SU-DHL-6 (cell line): ENCODE data around the gene SLC8A1.

ENCODE experiments used
- H2AFZ ChIP-seq: fragments of 200-600 bp; sonication (generic); 2 replicates; pipeline ENCODE4 v1.6.1; 2014; ENCODE audit warnings: low read depth, mild to moderate bottlenecking, moderate library complexity, mixed read lengths, antibody characterized with exemption, low read length; ENCODE audit not compliant: severe bottlenecking
- H3F3A ChIP-seq: fragments of 200-600 bp; shearing (Covaris generic); 2 replicates; pipeline ENCODE4 v1.6.0; 2016; ENCODE audit warnings: antibody characterized with exemption, mild to moderate bottlenecking; ENCODE audit not compliant: insufficient read depth
- H3K27ac ChIP-seq: fragments of 200-600 bp; sonication (generic); 2 replicates; pipeline ENCODE4 v1.5.1; 2016; ENCODE audit warnings: low read depth, mild to moderate bottlenecking, low read length, moderate library complexity, mixed read lengths
- H3K27me3 ChIP-seq: fragments of 200-600 bp; sonication (generic), shearing (Covaris generic); 2 replicates; pipeline ENCODE4 v1.6.0; 2014; ENCODE audit warnings: mild to moderate bottlenecking, low read length
- H3K36me3 ChIP-seq: fragments of 200-600 bp; sonication (generic); 2 replicates; pipeline ENCODE4 v1.6.1; 2014; ENCODE audit warnings: mild to moderate bottlenecking, low read length, mixed read lengths
- H3K4me2 ChIP-seq: fragments of 300-600, 200-600 bp; shearing (Covaris generic), sonication (generic); 2 replicates; pipeline ENCODE4 v1.6.0; 2014; ENCODE audit warnings: low read length, low read depth, mild to moderate bottlenecking; ENCODE audit not compliant: poor library complexity, severe bottlenecking
- H3K4me3 ChIP-seq: fragments of 200-600 bp; sonication (generic); 2 replicates; pipeline ENCODE4 v1.5.1; 2014; ENCODE audit warnings: antibody characterized with exemption, low read length, mild to moderate bottlenecking, mixed read lengths; ENCODE audit not compliant: insufficient read depth, poor library complexity, severe bottlenecking
- H3K79me2 ChIP-seq: fragments of 200-600 bp; sonication (generic); 2 replicates; pipeline ENCODE4 v1.6.1; 2014; ENCODE audit warnings: mild to moderate bottlenecking, low read length, moderate library complexity; ENCODE audit not compliant: insufficient read depth
- H3K9ac ChIP-seq: fragments of 200-600 bp; sonication (generic); 2 replicates; pipeline ENCODE4 v1.7.0; 2014; ENCODE audit warnings: mild to moderate bottlenecking, low read length
- H3K9me2 ChIP-seq: fragments of 200-600 bp; sonication (generic); replicated peaks from 2 replicates; pipeline ENCODE4 v1.6.1; 2014; ENCODE audit warnings: low read length; ENCODE audit not compliant: insufficient read depth
- H3K9me3 ChIP-seq: fragments of 200-600 bp; sonication (generic); 2 replicates; pipeline ENCODE4 v1.6.1; 2014; ENCODE audit warnings: low read length, mixed read lengths; ENCODE audit not compliant: insufficient read depth
- H4K20me1 ChIP-seq: fragments of 200-600 bp; sonication (generic); 2 replicates; pipeline ENCODE4 v1.6.1; 2014; ENCODE audit warnings: low read depth, mild to moderate bottlenecking, antibody characterized with exemption, low read length, moderate library complexity, mixed read lengths
- EZH2phosphoT487 ChIP-seq: fragments of 200-600 bp; sonication (generic), shearing (Covaris generic); conservative IDR thresholded peaks from 2 replicates; pipeline ENCODE4 v1.6.1; 2018; ENCODE audit warnings: mild to moderate bottlenecking, antibody characterized with exemption, low read length, moderate library complexity, mixed read lengths
- TF ChIP-seq, protein P1 (sequence below): fragments of 200-600 bp; sonication (generic); IDR thresholded peaks from one replicate; pipeline ENCODE4 v1.5.1; 2017; ENCODE audit warnings: antibody characterized with exemption, mild to moderate bottlenecking, low read length, moderate library complexity; ENCODE audit not compliant: insufficient read depth, poor library complexity, severe bottlenecking

The SLC8A1 gene

DNA sequence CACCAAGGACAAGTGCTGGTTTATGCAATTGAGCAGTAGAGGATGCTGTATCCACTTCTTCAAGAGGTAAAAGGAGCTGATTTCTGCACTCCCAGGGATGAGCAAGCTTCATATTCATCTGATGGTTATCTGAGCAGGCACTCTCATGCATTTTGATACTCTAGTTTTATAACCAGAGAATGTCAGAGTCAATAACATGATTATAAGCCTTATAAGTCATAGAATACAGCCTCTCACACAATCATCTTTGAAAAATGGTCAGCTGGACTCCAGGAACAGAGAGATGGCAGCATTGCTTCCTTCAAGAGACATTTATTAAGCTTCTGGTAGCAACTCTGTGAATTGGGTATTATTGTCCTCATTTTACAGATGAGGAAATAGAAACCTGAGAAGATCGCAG is 167.1 kb downstream of the SLC8A1 start:
- Histone ChIP-seq H3K27ac (no peak overlapping the region), H3K9me3 (no peaks in the 10 kb centered on the region), H4K20me1 (no peaks in the 10 kb centered on the region), H3K4me2 (no peak overlapping the region), H3K4me3 (no peak overlapping the region), H3K36me3 (no peaks in the 10 kb centered on the region), H3K9ac (no peak overlapping the region), H2AFZ (no peak overlapping the region), H3F3A (no peaks in the 10 kb centered on the region), H3K79me2 (no peaks in the 10 kb centered on the region), H3K27me3 (no peaks in the 10 kb centered on the region), H3K9me2 (no peaks in the 10 kb centered on the region)
- TF ChIP-seq, protein P1, sequence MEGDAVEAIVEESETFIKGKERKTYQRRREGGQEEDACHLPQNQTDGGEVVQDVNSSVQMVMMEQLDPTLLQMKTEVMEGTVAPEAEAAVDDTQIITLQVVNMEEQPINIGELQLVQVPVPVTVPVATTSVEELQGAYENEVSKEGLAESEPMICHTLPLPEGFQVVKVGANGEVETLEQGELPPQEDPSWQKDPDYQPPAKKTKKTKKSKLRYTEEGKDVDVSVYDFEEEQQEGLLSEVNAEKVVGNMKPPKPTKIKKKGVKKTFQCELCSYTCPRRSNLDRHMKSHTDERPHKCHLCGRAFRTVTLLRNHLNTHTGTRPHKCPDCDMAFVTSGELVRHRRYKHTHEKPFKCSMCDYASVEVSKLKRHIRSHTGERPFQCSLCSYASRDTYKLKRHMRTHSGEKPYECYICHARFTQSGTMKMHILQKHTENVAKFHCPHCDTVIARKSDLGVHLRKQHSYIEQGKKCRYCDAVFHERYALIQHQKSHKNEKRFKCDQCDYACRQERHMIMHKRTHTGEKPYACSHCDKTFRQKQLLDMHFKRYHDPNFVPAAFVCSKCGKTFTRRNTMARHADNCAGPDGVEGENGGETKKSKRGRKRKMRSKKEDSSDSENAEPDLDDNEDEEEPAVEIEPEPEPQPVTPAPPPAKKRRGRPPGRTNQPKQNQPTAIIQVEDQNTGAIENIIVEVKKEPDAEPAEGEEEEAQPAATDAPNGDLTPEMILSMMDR, result no peak
- no peak for TF ChIP-seq EZH2phosphoT487

DNA sequence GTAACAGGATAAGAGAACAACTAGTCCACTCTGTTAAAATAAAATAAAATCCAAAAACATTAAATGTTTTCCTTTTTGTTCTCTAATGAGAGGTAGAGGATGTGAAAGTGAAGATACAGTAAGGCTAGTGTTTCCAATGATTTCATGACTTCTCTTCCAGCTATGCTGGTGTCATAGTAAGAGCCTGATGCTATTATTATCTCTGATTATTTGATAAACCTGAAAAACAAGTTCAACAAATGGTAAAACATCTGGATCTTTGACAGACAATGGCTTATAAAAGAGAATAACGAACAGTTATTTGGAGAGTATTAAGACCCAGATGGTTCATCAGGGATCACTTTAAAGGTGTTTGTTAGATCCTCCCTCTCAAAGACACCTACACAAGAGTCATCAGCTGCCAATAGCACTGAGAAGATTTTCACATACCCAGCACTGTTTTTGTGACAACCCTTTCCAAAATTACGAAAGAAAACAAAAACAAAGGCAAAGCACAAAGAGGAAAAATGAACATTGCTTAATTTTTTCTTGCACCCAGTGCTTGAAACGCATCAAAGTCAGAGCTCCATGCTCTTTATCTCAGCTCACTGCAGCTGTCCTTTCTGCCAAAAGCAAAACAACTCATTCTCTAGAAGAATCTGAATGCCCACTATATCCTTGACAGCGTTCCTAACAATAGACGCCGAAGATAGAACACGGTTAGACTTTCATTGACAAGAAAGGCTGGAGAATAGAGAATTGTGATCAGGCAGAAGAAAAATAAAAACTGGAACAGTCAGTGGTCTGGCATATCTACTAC is 168.6 kb downstream of the SLC8A1 start:
- H3K4me3 ChIP-seq, result no peak overlapping the region
- no peaks in the 10 kb centered on the region for H3K9me2 ChIP-seq
- no peak overlapping the region for H3K9ac ChIP-seq
- no peak overlapping the region for H3K4me2 ChIP-seq
- no peak overlapping the region for H2AFZ ChIP-seq
- H3F3A ChIP-seq, result no peaks in the 10 kb centered on the region
- no peaks in the 10 kb centered on the region for H4K20me1 ChIP-seq
- H3K36me3 ChIP-seq, result no peaks in the 10 kb centered on the region
- no peaks in the 10 kb centered on the region for H3K9me3 ChIP-seq
- no peaks in the 10 kb centered on the region for H3K79me2 ChIP-seq
- TF ChIP-seq EZH2phosphoT487, result no peak
- TF ChIP-seq, protein P1, result no peak
- no peak overlapping the region for H3K27ac ChIP-seq
- H3K27me3 ChIP-seq, result no peaks in the 10 kb centered on the region

DNA sequence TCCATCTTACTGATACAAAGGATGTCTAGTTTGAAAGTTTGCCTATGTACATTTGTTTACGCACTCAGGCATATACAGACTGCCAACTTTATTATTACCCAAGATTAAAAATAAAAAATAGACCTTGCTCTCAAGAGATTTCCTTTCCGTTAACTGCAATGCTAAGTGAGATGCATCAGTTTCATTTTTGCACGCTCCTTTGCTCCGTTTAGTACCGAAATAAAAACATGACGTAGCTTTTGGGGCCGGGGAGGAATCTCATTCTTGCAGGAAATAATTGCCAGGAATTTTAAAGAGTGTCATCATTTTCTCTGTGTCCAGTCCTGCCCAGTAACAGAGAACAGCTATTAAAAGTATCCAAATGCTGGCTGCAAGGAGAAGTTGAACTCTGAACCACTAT is 169.5 kb downstream of the SLC8A1 start:
- Histone ChIP-seq H3F3A (no peaks in the 10 kb centered on the region), H3K27ac (no peak overlapping the region), H3K36me3 (no peaks in the 10 kb centered on the region), H3K79me2 (no peaks in the 10 kb centered on the region), H3K4me2 (no peak overlapping the region), H3K9me2 (no peaks in the 10 kb centered on the region), H3K4me3 (no peak overlapping the region), H2AFZ (no peak overlapping the region), H3K27me3 (no peaks in the 10 kb centered on the region), H3K9me3 (no peaks in the 10 kb centered on the region), H4K20me1 (no peaks in the 10 kb centered on the region), H3K9ac (no peak overlapping the region)
- TF ChIP-seq EZH2phosphoT487, result no peak
- TF ChIP-seq, protein P1, result no peak
